Measurements from ENCODE around the gene CUL2. TPM values are rescaled to one million over a fixed set of nuclear protein-coding genes. Genes with fewer than 3 reads are reported as not detected.

The CUL2 gene
- total and polyA plus RNA-seq, 2 experiments from 2014 or later = 25.8 to 34.4 TPM

DNA sequence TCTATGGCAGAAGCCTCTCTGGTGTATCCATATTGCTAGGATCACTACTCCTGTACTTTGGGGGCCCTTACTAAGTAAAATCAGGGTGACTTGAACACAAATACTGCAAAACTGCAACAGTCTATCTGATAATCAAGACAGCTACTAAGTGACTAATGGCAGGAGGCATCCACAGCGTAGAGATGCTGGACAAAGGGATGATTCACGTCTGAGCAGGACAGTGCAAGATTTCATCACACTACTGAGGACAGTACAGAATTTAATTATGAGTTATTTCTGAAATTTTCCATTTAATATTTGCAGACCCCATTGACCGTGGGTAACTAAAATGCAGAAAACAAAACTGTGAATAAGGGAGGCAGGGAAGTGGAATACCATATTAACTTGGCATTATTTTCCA is 10.4 kb downstream of the CUL2 start:
- 91% methylated on average over 3 of the region's 3 CpGs for WGBS (ENCODE audit: low lambda C conversion rate, missing lambda C conversion rate)
- peak; percentile 5 for DNase-seq (ENCODE audit: low spot score)
- H3K36me3 ChIP-seq (replicated peaks; ENCODE audit: insufficient read depth, low read depth) = no peaks in the 10 kb centered on the region
- H3K4me3 ChIP-seq = no peak overlapping the region
- no peak overlapping the region for H3K4me2 ChIP-seq
- no peaks in the 10 kb centered on the region for H3K27me3 ChIP-seq
- H2AFZ ChIP-seq = no peak overlapping the region
- H3K79me2 ChIP-seq = peaks cover 98% of the 10 kb centered on the region
- H3K4me1 ChIP-seq (ENCODE audit: insufficient read depth) = no peaks in the 10 kb centered on the region
- TF ChIP-seq EZH2phosphoT487 (IDR thresholded peaks at IDR 0.05; ENCODE audit: low read depth, severe bottlenecking, unreplicated experiment) (no peak), EZH2 (IDR thresholded peaks at IDR 0.05; ENCODE audit: borderline replicate concordance) (no peak)
- TF ChIP-seq, protein P1, sequence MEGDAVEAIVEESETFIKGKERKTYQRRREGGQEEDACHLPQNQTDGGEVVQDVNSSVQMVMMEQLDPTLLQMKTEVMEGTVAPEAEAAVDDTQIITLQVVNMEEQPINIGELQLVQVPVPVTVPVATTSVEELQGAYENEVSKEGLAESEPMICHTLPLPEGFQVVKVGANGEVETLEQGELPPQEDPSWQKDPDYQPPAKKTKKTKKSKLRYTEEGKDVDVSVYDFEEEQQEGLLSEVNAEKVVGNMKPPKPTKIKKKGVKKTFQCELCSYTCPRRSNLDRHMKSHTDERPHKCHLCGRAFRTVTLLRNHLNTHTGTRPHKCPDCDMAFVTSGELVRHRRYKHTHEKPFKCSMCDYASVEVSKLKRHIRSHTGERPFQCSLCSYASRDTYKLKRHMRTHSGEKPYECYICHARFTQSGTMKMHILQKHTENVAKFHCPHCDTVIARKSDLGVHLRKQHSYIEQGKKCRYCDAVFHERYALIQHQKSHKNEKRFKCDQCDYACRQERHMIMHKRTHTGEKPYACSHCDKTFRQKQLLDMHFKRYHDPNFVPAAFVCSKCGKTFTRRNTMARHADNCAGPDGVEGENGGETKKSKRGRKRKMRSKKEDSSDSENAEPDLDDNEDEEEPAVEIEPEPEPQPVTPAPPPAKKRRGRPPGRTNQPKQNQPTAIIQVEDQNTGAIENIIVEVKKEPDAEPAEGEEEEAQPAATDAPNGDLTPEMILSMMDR (IDR thresholded peaks at IDR 0.05; ENCODE audit: poor library complexity) = no peak
- H3K9me2 ChIP-seq (replicated peaks; ENCODE audit: insufficient read depth) = no peaks in the 10 kb centered on the region
- no peak overlapping the region for H3K27ac ChIP-seq
- no peaks in the 10 kb centered on the region for H3K9me3 ChIP-seq (ENCODE audit: low read depth)
- H4K20me1 ChIP-seq (ENCODE audit: insufficient read depth, poor library complexity, severe bottlenecking) = no peaks in the 10 kb centered on the region

DNA sequence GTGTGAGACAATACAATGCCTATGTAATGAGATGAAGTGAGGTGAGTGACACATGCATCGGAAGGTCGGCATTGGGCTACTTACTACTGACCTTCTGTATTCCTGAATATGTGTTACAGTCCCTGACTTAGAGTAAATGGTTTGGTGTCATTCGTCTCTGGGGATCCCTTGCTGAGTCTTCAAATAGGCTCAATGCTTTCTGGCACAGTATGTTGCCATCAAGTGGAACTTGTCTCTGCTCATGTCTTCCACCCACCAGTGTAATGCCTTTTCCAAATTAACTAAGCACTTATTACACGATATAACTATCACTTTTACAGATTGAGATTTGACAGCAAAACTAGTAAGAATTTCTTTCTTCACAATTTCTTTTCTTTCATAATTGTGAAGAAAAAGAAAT is 10.9 kb downstream of the CUL2 start:
- Histone ChIP-seq H3K9me3 (ENCODE audit: low read depth) (no peaks in the 10 kb centered on the region), H3K4me2 (no peak overlapping the region), H3K36me3 (replicated peaks; ENCODE audit: insufficient read depth, low read depth) (no peaks in the 10 kb centered on the region), H3K4me3 (no peak overlapping the region), H3K79me2 (peaks cover 98% of the 10 kb centered on the region), H2AFZ (no peak overlapping the region), H3K27me3 (no peaks in the 10 kb centered on the region), H3K9me2 (replicated peaks; ENCODE audit: insufficient read depth) (no peaks in the 10 kb centered on the region), H3K27ac (no peak overlapping the region), H4K20me1 (ENCODE audit: insufficient read depth, poor library complexity, severe bottlenecking) (peaks cover 3% of the 10 kb centered on the region), H3K4me1 (ENCODE audit: insufficient read depth) (no peaks in the 10 kb centered on the region)
- no peak for DNase-seq (ENCODE audit: low spot score)
- TF ChIP-seq, protein P1 (IDR thresholded peaks at IDR 0.05; ENCODE audit: poor library complexity) = no peak
- TF ChIP-seq EZH2phosphoT487 (IDR thresholded peaks at IDR 0.05; ENCODE audit: low read depth, severe bottlenecking, unreplicated experiment) (no peak), EZH2 (IDR thresholded peaks at IDR 0.05; ENCODE audit: borderline replicate concordance) (no peak)
- 95% methylated on average over 4 of the region's 4 CpGs for whole genome bisulfite sequencing (ENCODE audit: low lambda C conversion rate, missing lambda C conversion rate)

DNA sequence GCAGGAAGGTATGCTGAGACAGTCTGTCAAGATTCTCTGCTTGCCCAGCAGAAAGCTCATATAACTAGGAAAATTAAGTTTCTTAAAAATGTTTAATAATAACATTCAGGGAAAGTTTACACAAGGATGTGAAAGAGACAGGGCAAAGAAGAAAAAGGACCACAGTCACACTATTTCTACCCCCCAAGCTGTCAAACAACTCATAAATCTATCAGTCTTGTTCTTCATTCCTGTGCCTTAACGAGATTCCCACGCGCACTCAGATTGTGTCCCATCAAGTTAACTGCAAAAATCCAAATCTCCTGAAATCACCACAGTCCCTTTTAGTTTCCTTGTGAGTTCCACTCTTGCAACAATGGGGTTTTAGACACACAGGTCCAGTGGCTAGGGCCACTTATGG is 14.9 kb downstream of the CUL2 start:
- Histone ChIP-seq H3K36me3 (replicated peaks; ENCODE audit: insufficient read depth, low read depth) (no peaks in the 10 kb centered on the region), H3K27me3 (no peaks in the 10 kb centered on the region), H3K27ac (no peak overlapping the region), H3K9me2 (replicated peaks; ENCODE audit: insufficient read depth) (no peaks in the 10 kb centered on the region), H4K20me1 (ENCODE audit: insufficient read depth, poor library complexity, severe bottlenecking) (peaks cover 3% of the 10 kb centered on the region), H2AFZ (no peak overlapping the region), H3K4me1 (ENCODE audit: insufficient read depth) (no peaks in the 10 kb centered on the region), H3K9me3 (ENCODE audit: low read depth) (no peaks in the 10 kb centered on the region), H3K4me2 (no peak overlapping the region), H3K4me3 (no peak overlapping the region), H3K79me2 (peaks cover 85% of the 10 kb centered on the region)
- TF ChIP-seq, protein P1 (IDR thresholded peaks at IDR 0.05; ENCODE audit: poor library complexity) = no peak
- TF ChIP-seq EZH2 (IDR thresholded peaks at IDR 0.05; ENCODE audit: borderline replicate concordance) = no peak
- TF ChIP-seq EZH2phosphoT487 (IDR thresholded peaks at IDR 0.05; ENCODE audit: low read depth, severe bottlenecking, unreplicated experiment) = no peak
- 79% methylated on average over 3 of the region's 3 CpGs for WGBS (ENCODE audit: low lambda C conversion rate, missing lambda C conversion rate)
- no peak for DNase-seq (ENCODE audit: low spot score)

DNA sequence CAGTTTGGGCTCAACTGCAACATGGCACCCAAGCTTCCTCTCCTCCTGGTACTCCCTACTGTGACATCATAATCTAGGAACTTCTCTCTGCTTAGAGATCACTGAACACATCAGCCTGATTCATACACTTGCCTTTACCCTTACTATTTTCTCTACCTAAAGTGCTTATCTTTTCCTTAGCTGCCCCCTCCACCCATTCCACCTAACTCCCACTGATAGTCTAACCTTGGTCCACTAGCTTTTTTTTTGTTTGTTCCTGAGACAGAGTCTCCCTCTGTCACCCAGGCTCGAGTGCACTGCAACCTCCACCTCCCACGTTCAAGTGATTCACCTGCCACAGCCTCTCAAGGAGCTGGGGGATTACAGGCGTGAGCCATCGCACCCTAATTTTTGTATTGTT is 15.9 kb downstream of the CUL2 start:
- Histone ChIP-seq H3K27me3 (no peaks in the 10 kb centered on the region), H3K4me2 (no peak overlapping the region), H4K20me1 (ENCODE audit: insufficient read depth, poor library complexity, severe bottlenecking) (peaks cover 3% of the 10 kb centered on the region), H3K4me3 (no peak overlapping the region), H3K4me1 (ENCODE audit: insufficient read depth) (no peaks in the 10 kb centered on the region), H3K36me3 (replicated peaks; ENCODE audit: insufficient read depth, low read depth) (no peaks in the 10 kb centered on the region), H3K9me2 (replicated peaks; ENCODE audit: insufficient read depth) (no peaks in the 10 kb centered on the region), H2AFZ (no peak overlapping the region), H3K79me2 (peaks cover 75% of the 10 kb centered on the region), H3K27ac (no peak overlapping the region), H3K9me3 (ENCODE audit: low read depth) (no peaks in the 10 kb centered on the region)
- WGBS (ENCODE audit: low lambda C conversion rate, missing lambda C conversion rate) = 96% methylated on average over 4 of the region's 4 CpGs
- DNase-seq (ENCODE audit: low spot score) = no peak
- TF ChIP-seq EZH2 (IDR thresholded peaks at IDR 0.05; ENCODE audit: borderline replicate concordance) = no peak
- no peak for TF ChIP-seq EZH2phosphoT487 (IDR thresholded peaks at IDR 0.05; ENCODE audit: low read depth, severe bottlenecking, unreplicated experiment)
- TF ChIP-seq, protein P1 (IDR thresholded peaks at IDR 0.05; ENCODE audit: poor library complexity) = no peak

Data from hepatocyte (in vitro differentiated cells).